ENCODE data around the gene RPTOR. TPM values are rescaled to one million over a fixed set of nuclear protein-coding genes. Genes with fewer than 3 reads are reported as not detected.

The RPTOR gene
- total RNA-seq, 1 experiment from 2014 or later, result 25.1 TPM

DNA sequence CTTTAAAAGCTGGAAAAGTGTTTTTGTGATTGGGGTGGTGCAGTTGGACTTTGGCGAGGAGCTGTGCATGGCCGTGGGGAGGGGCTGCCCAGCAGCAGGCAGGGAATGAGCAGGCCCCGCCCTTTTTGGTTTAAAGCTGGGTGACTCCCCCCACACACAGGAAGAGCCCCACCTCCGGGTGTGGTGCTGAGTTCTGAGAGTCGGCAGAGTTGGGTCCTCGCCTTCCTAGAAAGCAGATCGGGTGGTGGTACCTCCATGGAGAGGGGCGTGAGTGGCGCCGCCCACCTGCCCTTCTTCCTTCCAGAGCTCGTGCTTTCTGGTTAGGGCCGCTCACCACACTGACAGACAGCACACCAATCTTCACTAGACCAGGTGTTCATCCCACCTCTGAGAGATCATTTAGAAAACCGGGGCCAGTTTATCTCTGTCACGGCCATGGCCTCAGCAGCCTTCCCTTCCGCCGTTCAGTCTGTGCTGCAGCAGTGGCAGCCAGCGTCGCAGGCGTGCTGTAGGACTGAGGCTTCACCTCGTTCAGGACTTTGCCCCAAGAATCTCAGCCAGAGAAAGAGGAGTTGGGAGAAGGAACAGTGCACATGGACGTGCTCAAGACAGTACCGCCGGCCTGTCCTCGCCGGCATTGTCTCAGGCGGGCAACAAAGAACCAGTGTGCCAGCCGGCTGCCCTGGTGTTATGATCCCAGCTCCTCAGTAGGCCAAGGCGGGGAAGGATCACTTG, 303.0 kb downstream of the RPTOR start:
- H3K27me3 Mint-ChIP-seq (ENCODE audit: low read depth), result no peaks in the 10 kb centered on the region
- TF ChIP-seq, protein P1, sequence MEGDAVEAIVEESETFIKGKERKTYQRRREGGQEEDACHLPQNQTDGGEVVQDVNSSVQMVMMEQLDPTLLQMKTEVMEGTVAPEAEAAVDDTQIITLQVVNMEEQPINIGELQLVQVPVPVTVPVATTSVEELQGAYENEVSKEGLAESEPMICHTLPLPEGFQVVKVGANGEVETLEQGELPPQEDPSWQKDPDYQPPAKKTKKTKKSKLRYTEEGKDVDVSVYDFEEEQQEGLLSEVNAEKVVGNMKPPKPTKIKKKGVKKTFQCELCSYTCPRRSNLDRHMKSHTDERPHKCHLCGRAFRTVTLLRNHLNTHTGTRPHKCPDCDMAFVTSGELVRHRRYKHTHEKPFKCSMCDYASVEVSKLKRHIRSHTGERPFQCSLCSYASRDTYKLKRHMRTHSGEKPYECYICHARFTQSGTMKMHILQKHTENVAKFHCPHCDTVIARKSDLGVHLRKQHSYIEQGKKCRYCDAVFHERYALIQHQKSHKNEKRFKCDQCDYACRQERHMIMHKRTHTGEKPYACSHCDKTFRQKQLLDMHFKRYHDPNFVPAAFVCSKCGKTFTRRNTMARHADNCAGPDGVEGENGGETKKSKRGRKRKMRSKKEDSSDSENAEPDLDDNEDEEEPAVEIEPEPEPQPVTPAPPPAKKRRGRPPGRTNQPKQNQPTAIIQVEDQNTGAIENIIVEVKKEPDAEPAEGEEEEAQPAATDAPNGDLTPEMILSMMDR (conservative IDR thresholded peaks at IDR 0.05), result no peak
- no peak overlapping the region for H2BK5ac ChIP-seq (ENCODE audit: insufficient read length, low read length)
- no peaks in the 10 kb centered on the region for H3K79me1 ChIP-seq (ENCODE audit: insufficient read depth, low read depth, low read length, poor library complexity, severe bottlenecking)
- no peaks in the 10 kb centered on the region for H3K9me3 Mint-ChIP-seq
- H4K5ac ChIP-seq (ENCODE audit: insufficient read length, low read depth, low read length), result no peak overlapping the region
- H3K9ac ChIP-seq (ENCODE audit: extremely low read depth, insufficient read length, low read length), result no peak overlapping the region
- H4K20me1 ChIP-seq (ENCODE audit: control insufficient read depth, insufficient read depth, insufficient read length), result no peaks in the 10 kb centered on the region
- H3K4me1 ChIP-seq (ENCODE audit: insufficient read depth, low read length), result no peaks in the 10 kb centered on the region
- no peak overlapping the region for H3K4me2 ChIP-seq (ENCODE audit: insufficient read depth, insufficient read length, low read length)
- no peaks in the 10 kb centered on the region for H3K23me2 ChIP-seq (ENCODE audit: insufficient read length, low read depth, low read length, poor library complexity, severe bottlenecking)
- H3K18ac ChIP-seq (ENCODE audit: insufficient read length, low read depth, low read length), result no peak overlapping the region
- no peak overlapping the region for H4K91ac ChIP-seq (ENCODE audit: insufficient read length, low read depth, low read length)
- H3K9me3 ChIP-seq (ENCODE audit: control insufficient read depth, low read depth, low read length), result no peaks in the 10 kb centered on the region
- H4K8ac ChIP-seq (replicated peaks; ENCODE audit: insufficient read length, low read depth, low read length), result no peak overlapping the region
- no peak overlapping the region for H3K4ac ChIP-seq (ENCODE audit: low read depth, low read length)
- no peak overlapping the region for H2BK120ac ChIP-seq (ENCODE audit: low read depth, low read length, poor library complexity, severe bottlenecking)
- H3K56ac ChIP-seq (ENCODE audit: insufficient read length, low read depth, low read length), result no peak overlapping the region
- no peaks in the 10 kb centered on the region for H3K79me2 ChIP-seq (ENCODE audit: insufficient read depth, low read length)
- peak overlapping the region in 1 of 3 experiments; percentile 71; a peak in 3 of 7 replicates for H3K27ac Mint-ChIP-seq
- H3K4me1 Mint-ChIP-seq, result peaks cover 13 to 34% of the 10 kb centered on the region in 2 experiments
- WGBS (ENCODE audit: extremely low coverage, insufficient read length, low lambda C conversion rate), result no CpG with 5 or more reads among the region's 28 CpGs
- no peak overlapping the region for H2AFZ ChIP-seq (ENCODE audit: low read length)
- DNase-seq, result no peak
- no peak overlapping the region for H3K4me3 Mint-ChIP-seq
- H3K27me3 ChIP-seq (ENCODE audit: insufficient read depth, low read length), result no peaks in the 10 kb centered on the region
- H3T11ph ChIP-seq (ENCODE audit: low read length), result no peak overlapping the region
- H3K36me3 Mint-ChIP-seq (ENCODE audit: insufficient read depth in 1 of 3, low read depth in 3 of 3), result peaks cover 10 to 24% (median 11%) of the 10 kb centered on the region in 3 experiments; a peak in 6 of 7 replicates
- no peak overlapping the region for H2BK15ac ChIP-seq (ENCODE audit: low read depth, low read length)
- H3K23ac ChIP-seq (ENCODE audit: insufficient read length, low read depth, low read length), result no peak overlapping the region
- no peak overlapping the region for H2BK20ac ChIP-seq (ENCODE audit: low read depth, low read length, poor library complexity, severe bottlenecking)
- H2AK5ac ChIP-seq (ENCODE audit: insufficient read length, low read length), result no peak overlapping the region
- H2BK12ac ChIP-seq (ENCODE audit: insufficient read length, low read depth, low read length), result no peak overlapping the region
- H3K14ac ChIP-seq (ENCODE audit: insufficient read depth, low read length), result no peak overlapping the region
- no peak overlapping the region for H3K27ac ChIP-seq (ENCODE audit: insufficient read length, low read depth, low read length)

Data from H9 (cell line).